Skin epidermis (tissue), 12 donors: ENCODE data around the gene OLFM2.
"Not testable (repeated sequence)": the region's sequence is repeated elsewhere in the genome, so short reads cannot be mapped to it uniquely, and the experiment has no call there.

Source experiments
- H3K27ac ChIP-seq, 21 experiments: fragments of 200-600 bp; sonication (generic) in 11 of 21; one replicate each; pipeline ENCODE4 v1.5.0; 2020; ENCODE audit warnings: mild to moderate bottlenecking in 3 of 21, inconsistent platforms in 2 of 21, moderate library complexity in 2 of 21
- H3K4me3 ChIP-seq, 7 experiments: fragments of 200-600 bp; sonication (generic) in 2 of 7; one replicate each; pipeline ENCODE4 v1.5.0; 2020; ENCODE audit warnings: inconsistent platforms in 2 of 7, mild to moderate bottlenecking in 2 of 7, moderate library complexity in 1 of 7

Gene OLFM2

DNA sequence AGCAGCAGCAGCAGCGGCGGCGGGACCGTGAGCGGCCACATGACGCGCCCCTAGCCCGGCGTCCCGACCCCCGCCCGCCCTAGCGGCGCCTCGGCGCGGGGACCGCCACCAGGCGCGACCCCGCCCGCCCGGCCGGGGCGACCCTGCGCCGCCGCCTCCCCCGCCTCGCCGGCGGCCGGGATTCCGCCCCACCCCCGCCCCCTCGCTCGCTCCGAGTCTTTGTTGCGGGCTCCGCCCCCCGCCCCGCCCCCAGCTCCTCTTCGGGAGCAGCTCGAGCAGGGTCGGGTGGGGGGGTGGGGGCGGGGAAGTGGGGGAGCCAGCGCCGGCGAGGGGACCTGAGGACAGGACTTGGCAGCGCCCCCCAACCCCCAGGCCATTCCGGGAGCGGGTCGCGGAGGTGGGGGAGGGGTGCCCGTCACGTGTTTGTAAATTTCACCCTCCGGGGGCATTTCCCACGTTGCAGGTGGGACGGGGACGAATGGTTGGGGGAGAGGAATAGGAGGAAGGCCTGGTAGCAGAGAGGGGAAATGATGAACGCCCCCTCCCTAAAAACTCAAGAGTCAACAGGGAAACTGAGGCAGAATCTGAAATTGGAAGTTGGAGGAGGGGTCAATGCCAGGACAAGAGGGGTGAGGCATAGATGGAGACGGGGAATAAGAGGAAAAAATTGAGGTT lies at the start of gene OLFM2:
Gene OLFM2, minus strand, starts transcription at position 190 of the 675 bp plus-strand sequence. Its CDS starts 149 bp downstream, at position 41.
- Histone ChIP-seq H3K4me3 (peak within 1 kb of the TSS; percentile 34 to 72 (median 55)), H3K27ac (peak within 1 kb of the TSS; percentile 32 to 94 (median 85))

DNA sequence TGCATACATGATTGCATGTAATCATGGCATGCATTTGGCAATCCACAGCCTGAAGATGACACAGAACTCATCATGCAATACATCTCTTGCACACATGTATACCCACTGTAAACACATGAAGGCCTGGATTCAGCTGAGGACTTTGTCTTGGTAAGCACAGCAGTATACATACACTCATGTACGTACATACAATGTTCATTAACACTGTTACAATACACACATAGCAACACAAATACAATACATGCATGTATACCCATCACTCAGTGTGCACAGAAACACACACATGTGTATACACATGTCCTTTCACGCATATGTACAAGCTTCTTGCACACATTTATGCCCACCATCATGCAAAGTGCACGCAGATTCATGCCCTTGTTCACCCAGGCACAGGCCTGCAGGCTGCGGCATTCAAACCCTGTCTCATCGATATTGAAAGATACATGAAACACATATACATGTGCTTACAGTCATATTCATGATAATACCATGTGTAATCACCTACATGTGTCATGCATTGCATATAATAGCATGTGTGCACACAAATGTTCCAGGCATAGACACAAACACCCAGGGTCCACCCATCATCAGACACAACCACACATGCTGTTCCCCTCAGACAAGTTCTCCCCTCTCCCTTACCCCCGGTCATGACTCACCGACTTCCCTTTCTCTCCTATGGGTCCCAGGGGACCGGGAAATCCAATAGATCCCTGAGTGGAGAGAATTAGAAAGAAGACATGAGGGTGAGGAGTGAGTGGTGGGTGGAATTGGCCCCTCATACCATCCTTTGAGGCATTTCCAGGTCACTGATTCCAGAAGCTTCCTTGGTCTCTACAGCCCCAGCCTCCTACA lies 45.3 kb upstream of the OLFM2 start:
- H3K4me3 ChIP-seq, result no peak overlapping the region
- peak overlapping the region in 1 of 21 experiments; percentile 18 for H3K27ac ChIP-seq

DNA sequence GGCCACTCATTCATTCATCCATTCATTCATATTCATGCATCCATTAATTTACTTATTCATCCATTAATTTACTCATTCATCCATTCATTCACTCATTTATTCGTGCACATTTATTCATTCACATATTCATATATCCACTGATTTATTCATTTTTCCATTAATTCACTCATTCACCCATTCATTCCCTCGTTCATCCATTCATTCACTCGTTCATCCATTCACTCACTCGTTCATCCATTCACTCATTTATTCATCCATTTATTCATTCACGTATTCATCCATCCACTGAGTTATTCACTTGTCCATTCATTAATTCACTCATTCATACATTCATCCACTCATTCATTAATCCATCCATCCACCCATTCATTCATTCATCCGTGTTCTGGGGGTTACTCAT lies 35.8 kb upstream of the OLFM2 start:
- no peak overlapping the region for H3K27ac ChIP-seq
- no peak overlapping the region for H3K4me3 ChIP-seq

DNA sequence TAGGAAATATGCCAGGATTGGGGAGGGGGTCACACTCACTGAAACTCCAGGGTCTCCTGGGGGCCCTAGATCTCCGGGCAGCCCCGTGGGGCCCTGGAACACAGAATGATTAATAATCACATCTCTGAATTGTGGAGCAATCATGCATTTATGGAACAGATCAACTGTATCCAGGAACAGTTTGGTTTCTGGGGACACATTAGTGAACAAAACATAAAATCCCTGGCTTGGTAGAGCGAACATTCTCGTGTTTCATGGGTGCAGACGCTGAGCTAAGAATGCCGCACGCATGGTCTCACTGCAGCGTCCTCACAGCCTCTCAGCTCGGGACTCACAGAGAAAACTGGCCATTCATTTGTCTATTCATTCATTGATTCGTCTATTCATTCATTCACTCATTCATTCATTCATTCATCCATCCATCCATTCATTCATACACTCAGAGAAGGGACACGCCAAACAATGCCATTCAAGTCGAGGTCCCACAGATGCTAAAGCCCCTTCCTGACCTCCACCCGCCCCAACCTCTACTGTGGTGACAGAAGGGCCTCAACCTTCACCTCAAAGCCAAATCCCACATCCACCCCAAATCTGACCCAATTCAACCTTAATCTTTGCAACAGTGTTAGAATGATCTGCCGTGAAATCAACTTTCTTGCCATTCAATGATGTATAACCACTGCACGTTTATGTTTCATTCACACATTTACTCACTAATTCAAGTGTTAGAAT lies 35.0 kb upstream of the OLFM2 start:
- Histone ChIP-seq H3K4me3 (no peak overlapping the region), H3K27ac (no peak overlapping the region)

DNA sequence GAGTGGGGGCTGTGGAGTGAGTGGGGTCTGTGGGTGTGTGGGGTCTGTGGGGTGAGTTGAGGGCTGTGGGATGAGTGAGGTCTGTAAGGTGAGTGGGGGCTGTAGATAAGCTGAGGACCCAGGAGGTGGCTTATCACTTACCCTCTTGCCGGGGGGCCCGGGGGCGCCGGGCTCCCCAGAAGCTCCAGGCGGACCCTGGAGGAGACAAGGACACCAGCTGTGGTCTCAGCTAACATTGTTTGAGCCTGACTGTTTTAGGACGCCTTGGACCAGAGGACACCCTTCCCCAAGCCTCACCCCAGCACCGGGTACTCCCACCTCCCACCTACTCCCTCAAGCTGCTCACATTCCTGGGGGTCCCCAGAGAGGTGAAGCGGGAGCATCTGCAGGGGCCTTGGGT lies 34.2 kb upstream of the OLFM2 start:
- peak overlapping the region in 1 of 21 experiments; percentile 8 for H3K27ac ChIP-seq

DNA sequence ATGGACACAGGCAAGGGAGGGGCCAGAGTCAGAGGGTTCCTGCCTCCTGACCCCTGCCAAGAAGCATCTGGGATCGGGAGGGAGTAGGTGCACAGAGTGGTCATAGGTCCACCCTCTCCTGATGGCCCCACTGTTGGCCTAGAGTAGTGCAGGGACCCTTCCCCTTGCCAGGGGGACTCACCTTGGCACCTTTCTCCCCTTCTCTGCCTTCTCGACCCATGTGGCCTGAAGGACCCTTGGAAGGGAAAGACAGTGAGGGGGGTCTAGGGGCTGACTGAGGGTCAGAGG lies 33.3 kb upstream of the OLFM2 start:
- Histone ChIP-seq H3K27ac (no peak overlapping the region), H3K4me3 (no peak overlapping the region)

More for the DNA sequence above, 34.2 kb upstream of the OLFM2 start:
- no peak overlapping the region for H3K4me3 ChIP-seq

DNA sequence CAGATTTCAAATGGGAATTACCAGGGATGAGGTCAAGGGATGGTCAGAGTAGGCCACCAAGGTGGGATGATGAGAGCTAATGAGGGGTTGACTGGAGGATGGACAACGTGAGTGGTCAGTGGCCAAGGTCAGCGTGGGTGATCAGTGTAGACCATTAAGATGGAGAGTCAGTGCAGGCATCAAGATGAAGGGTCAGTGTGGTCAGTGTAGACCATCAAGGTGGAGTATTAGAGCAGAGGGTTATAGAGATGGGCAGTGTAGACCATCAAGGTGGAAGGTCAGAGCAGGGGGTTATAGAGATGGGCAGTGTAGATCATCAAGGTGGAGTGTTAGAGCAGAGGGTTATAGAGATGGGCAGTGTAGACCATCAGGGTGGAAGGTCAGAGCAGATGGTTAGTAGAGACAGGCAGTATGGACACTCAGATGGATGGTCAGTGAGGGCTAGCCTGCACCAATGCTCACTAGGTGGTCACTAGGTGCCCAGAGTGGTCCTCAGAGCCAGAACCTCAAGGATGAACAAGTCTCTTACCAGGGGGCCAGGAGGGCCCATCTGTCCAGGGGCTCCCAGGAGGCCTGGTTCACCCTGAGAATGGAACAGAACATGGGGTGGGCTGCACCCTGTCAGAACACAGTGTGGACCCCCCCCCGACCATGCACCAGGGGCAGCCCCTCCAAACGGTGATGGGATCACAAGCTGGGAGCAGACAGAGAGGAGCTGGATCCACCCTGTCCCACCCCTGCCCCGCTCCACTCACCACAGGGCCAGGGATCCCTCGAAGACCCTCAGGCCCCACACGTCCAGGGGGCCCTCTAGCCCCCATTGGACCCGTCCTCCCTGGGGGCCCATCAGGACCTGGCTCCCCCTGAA lies 32.7 kb upstream of the OLFM2 start:
- Histone ChIP-seq H3K4me3 (no peak overlapping the region), H3K27ac (peak overlapping the region in 1 of 21 experiments; percentile 46)

DNA sequence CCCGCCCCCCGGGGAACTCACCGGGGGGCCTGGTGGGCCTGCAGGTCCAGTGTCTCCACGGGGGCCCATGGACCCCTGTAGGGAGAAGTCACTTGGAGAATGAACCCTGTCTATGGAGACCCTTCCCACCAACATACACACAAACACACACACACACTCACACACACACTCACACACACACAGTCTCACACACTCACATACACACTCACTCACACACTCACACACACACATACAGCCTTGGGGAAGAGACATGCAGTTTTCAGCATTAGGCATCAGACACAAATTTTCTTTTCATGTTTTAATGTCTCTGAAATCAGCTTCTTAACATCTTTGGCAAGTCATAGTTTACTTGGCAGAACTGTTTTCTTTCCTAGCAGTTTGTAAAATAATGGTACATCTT lies 31.0 kb upstream of the OLFM2 start:
- no peak overlapping the region for H3K4me3 ChIP-seq
- H3K27ac ChIP-seq, result no peak overlapping the region

DNA sequence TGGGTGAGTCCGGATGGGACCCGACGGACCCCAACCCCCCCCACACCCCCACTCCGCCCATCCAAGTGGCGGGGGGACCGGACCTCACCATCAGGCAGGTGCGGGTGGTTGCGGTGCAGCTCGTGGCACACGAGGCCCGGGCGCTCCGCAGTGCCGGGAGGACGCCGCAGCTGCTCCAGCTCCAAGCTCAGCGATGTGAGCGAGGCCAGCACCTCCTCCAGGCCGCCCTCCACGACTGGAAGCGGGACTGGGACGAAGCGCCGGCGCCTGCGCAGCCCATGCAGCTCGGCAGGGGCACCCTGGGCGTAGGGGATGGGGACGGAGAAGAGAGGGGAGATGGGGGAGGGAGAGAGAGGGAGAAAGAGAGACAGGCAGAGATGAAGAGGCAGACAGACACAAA lies 30.1 kb upstream of the OLFM2 start:
- no peak overlapping the region for H3K27ac ChIP-seq
- no peak overlapping the region for H3K4me3 ChIP-seq

DNA sequence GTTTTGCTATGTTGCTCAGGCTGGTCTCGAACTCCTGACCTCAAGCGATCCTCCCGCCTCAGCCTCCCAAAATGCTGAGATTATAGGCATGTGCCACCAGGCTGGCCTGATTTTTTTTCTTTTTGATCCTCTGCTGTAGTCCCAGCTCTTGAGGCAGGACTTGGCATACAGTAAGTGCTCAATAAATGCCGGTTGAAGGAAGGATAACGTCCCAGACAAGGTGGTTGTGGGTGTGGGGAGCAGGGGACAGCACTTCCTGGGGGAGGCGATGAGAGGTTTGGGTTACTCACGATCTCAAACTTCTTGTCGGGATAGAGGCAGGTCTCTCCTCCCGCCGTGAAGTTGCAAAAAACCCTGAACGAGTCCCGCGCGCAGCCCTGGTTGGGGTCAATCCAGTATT lies 29.7 kb upstream of the OLFM2 start:
- Histone ChIP-seq H3K4me3 (no peak overlapping the region), H3K27ac (no peak overlapping the region)

DNA sequence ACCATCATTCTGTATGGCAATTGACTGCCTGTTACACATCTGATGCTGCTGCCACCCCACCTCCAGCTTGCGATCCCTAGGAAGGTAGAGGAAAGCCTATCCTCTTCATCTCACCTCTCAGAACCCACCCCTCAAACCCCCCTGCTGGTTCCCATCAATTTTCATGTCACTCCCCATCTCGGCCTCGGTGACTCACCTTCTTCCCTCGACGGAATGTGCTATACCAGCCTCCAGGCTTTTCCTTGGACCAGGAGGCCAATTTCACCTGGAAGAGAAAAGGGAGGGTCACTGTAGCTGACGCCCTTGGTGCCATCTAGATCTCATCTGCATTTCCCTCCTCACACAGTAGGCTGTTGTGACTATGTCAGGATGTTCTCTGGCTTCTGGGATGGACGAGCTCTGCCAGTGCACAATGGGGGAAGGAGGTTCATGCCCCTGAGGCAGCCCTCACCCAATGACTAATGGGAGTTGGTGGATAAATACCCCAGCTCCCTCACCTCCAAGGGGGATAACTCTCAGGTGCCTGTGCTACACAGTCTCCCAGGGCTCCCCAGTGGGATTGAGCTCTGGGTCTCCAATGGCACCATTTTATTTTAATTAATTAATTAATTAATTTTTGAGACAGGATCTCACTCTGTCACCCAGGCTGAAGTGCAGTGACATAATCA lies 26.4 kb upstream of the OLFM2 start:
- no peak overlapping the region for H3K27ac ChIP-seq
- no peak overlapping the region for H3K4me3 ChIP-seq

DNA sequence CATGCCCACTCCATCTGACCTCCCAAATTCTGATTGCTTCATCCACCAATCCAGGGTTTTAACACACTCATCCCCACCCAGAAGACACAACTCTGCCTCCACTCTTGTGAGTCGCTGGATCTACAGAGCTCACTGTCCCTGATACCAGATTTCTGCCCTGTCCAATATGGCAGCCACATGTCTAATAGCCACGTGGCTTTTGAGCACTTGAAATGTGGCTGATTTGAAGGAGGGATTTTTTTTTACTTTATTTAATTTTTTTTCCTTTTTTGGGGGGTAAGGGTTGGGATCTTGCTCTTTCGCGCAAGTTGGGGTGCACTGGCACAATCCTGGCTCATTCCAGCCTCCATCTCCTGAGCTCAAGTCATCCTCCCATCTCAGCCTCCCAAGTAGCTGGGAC lies 24.8 kb upstream of the OLFM2 start:
- Histone ChIP-seq H3K27ac (no peak overlapping the region), H3K4me3 (no peak overlapping the region)

DNA sequence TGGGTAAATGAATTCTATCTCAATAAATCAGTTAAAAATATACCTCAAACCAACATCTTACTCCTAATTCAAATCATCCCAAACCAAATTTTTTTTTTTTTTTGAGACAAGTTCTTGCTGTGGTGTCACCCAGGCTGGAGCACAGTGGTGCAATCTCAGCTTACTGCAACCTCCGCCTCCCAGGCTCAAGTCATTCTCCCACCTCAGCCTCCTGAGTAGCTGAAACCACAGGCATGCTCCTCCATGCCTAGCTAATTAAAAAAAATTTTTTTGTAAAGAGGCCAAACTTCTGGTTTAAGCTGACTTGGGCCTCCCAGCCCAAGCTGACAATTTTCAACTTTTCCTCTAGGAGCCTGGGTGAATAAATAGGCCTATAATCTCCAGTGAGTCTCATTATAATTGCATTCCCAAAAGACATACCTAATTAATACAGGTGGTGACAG lies 22.1 kb upstream of the OLFM2 start:
- Histone ChIP-seq H3K4me3 (no peak overlapping the region), H3K27ac (peak overlapping the region in 6 of 21 experiments; percentile 21 to 51 (median 27))

DNA sequence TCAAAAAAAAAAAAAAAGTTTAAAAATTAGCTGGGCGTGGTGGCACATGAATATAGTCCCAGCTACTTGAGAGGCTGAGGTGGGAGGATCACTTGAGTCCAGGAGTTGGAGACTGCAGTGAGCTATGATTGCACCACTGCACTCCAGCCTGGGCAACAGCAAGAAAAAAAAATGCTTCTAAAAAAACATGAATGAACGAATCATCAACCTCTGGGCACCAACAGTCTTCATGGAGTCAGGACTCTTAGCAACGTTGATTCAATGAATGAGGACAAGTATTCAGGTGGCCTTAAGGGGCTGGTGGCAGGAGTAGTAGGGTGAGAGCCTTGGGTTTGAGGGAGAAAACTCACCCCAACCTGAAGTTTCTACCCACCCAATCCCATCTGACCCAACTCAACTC lies 20.6 kb upstream of the OLFM2 start:
- Histone ChIP-seq H3K27ac (no peak overlapping the region), H3K4me3 (no peak overlapping the region)

DNA sequence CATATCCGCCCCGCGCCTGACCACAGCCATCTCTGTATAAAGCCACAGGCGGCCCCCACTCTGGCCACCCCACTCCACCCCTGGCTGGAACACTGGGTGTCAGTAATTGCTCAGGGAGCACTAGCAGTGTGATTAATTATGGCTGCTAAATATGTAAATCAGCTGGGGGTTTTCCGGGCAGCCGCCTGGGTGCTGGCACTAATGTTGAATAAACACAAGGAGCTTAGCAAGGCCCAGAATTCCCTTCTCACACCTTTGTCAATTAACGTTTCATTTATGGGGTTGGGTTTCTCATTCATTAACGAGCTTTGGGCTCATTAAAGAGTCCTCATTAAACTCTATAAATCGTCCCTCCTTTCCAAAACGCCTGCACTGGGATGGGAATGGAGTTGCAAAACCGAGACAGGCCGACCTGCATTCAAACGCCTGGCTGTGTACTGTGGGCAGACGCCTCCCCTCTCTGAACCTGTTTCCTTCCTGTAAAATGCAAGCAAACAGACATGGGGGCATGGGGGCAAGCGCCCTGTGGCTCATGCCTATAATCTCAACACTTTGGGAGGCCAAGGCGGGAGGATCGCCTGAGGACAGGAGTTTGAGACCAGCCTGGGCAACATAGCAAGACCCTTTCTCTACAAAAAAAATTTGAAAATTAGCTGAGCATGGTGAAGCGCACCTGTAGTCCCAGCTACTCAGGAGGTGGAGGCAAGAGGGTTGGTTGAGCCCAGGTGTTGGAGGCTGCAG lies 17.7 kb upstream of the OLFM2 start:
- Histone ChIP-seq H3K4me3 (no peak overlapping the region), H3K27ac (peak overlapping the region in 5 of 21 experiments; percentile 25 to 66 (median 31))

DNA sequence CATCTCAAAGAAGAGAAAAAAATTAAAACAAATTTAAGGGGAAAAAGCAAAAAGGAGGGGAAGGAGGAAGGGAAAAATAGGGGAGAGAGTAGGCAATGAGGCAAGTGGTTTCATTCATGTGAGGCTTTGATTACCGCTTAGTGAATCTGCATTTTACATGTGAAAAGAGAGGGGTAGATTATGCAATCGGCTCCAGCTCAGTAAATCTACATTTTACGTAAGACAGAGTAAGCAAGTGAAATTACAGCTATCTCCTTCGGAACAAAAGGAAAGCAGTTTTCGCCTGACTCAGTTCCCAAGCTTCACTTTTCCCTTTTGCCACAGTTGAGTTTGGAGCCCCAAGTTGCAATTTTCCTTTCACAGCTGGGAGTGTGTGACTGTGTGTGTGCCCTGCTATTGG lies 16.0 kb upstream of the OLFM2 start:
- Histone ChIP-seq H3K27ac (no peak overlapping the region), H3K4me3 (no peak overlapping the region)

DNA sequence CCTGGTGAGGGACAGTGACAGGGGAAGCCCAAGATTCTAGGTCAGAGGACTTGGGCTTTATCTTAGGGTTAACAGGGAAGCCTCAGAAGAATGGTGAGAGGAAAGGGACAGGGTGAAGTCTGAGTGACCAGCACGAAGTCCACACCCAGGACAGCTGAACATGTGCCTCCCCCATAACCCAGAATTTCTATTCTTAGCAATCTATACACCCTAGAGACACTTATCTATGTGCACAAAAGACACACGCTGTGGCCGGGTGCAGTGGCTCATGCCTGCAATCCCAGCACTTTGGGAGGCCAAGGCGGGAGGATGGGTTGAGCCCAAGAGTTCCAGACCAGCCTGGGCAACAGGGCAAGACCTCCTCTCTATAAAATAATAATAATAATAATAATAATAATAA lies 11.1 kb upstream of the OLFM2 start:
- no peak overlapping the region for H3K4me3 ChIP-seq
- peak overlapping the region in 4 of 21 experiments; percentile 42 to 83 (median 70) for H3K27ac ChIP-seq

DNA sequence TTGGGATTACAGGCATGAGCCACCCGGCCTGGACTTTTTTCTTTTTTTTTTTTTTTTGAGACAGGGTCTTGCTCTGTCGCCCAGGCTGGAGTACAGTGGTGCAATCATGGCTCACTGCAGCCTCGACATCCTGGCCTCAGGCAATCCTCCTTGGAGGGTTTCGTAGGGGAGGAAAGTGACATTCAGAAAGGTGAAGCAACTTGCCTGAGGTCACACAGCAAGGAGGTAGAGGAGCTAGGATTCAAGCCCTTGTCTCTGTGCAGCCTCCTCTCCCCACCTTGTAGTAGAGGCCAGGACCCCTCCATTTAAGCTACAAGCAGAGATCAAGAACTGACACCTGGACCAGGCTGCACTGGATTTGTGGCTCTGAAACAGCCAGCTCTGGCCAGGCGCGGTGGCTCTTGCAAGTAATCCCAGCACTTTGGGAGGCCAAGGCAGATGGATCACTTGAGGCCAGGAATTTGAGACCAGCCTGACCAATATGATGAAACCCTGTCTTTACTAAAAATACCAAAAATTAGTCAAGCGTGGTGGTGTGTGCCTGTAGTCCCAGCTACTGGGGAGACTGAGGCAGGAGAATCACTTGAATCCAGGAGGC lies 10.3 kb upstream of the OLFM2 start:
- not testable (repeated sequence) for H3K4me3 ChIP-seq
- H3K27ac ChIP-seq, result peak overlapping the region in 14 of 21 experiments; percentile 11 to 87 (median 74)
